ENCODE data around the gene ETS1. TPM values are rescaled to one million over a fixed set of nuclear protein-coding genes. Genes with fewer than 3 reads are reported as not detected.

Gene ETS1
- total RNA-seq, 1 experiment from 2014 or later = 1.1 TPM

DNA sequence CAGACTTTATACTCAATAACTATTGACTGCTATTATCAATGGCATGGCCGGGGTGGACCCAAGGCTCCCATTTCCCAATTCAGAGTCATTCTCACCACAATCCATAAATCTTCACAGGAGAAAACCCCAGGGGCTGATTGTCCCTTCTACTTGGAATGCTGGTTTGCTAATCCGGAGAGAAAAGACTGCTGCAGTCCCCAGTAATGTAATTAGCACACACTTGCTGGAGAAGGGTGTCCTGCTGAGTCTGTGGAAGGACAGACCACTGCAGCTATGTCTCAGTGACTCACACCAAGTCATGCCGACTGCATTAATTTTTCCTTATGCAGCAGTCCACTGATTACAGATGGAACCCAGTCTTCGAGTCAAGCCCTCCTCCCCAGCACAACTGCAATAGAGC lies 5.9 kb upstream of the ETS1 start:
- H3K27me3 ChIP-seq (replicated peaks; ENCODE audit: control insufficient read depth, insufficient read depth, low read length) = peaks cover 2% of the 10 kb centered on the region
- no peaks in the 10 kb centered on the region for H3K36me3 Mint-ChIP-seq (ENCODE audit: insufficient read depth, unreplicated experiment)
- no peak overlapping the region for H3K4me3 Mint-ChIP-seq (ENCODE audit: unreplicated experiment)
- POLR2A ChIA-PET = no interaction called here
- no peaks in the 10 kb centered on the region for H3K4me1 Mint-ChIP-seq (ENCODE audit: low read depth, unreplicated experiment)
- no peaks in the 10 kb centered on the region for H3K9me3 Mint-ChIP-seq (ENCODE audit: unreplicated experiment)
- CTCF ChIA-PET = no interaction called here
- H3K27me3 Mint-ChIP-seq (ENCODE audit: insufficient read depth, unreplicated experiment) = peaks cover 36% of the 10 kb centered on the region
- no TSS peak for BruUV-seq (replicated peaks)
- no peaks in the 10 kb centered on the region for H3K9me3 ChIP-seq
- H3K4me1 ChIP-seq = no peaks in the 10 kb centered on the region
- intact Hi-C loops (cut with micrococcal nuclease; ENCODE audit: unreplicated experiment) = no loop called here
- H3K36me3 ChIP-seq (ENCODE audit: control insufficient read depth, insufficient read depth, low read length) = no peaks in the 10 kb centered on the region
- no peak overlapping the region for H3K27ac Mint-ChIP-seq (ENCODE audit: unreplicated experiment)
- TF ChIP-seq CTCF (IDR thresholded peaks at IDR 0.05; ENCODE audit: insufficient read depth in 1 of 2, low read depth in 1 of 2, low read length in 1 of 2, severe bottlenecking in 1 of 2, unreplicated experiment in 1 of 2) = no peak
- H3K4me3 ChIP-seq (ENCODE audit: low read depth, low read length) = no peak overlapping the region
- no peak for DNase-seq

DNA sequence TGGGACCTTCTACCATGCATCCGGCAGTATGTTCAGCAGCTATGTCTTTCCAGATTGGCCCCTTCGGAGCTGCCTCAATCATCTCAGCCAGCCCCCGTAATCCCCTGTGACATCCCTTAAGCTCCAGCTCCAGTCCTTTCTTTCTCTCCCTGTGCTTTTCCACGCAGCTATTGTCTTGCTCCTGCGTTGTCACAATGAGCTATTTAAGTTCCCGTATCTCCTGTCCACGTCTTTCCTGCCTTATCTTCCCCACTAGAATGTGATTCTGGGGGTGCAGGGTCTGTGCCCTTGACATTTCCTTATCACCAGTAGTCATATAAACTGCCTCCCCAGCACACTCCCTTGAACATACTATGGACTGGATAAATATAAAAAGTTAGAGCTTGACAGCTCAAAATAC lies 5.1 kb upstream of the ETS1 start:
- Mint-ChIP-seq H3K9me3 (ENCODE audit: unreplicated experiment) (no peaks in the 10 kb centered on the region), H3K27ac (ENCODE audit: unreplicated experiment) (no peak overlapping the region), H3K36me3 (ENCODE audit: insufficient read depth, unreplicated experiment) (no peaks in the 10 kb centered on the region), H3K27me3 (ENCODE audit: insufficient read depth, unreplicated experiment) (peaks cover 37% of the 10 kb centered on the region), H3K4me3 (ENCODE audit: unreplicated experiment) (no peak overlapping the region), H3K4me1 (ENCODE audit: low read depth, unreplicated experiment) (no peaks in the 10 kb centered on the region)
- no peak overlapping the region for H3K4me3 ChIP-seq (ENCODE audit: low read depth, low read length)
- H3K9me3 ChIP-seq = no peaks in the 10 kb centered on the region
- ChIA-PET CTCF (no interaction called here), POLR2A (interaction anchor here (0.7 kb wide), 1 partner anchor 676 kb away, joined by 3 read pairs; no protein-coding TSS in a partner anchor)
- intact Hi-C loops (cut with micrococcal nuclease; ENCODE audit: unreplicated experiment) = no loop called here
- peaks cover 2% of the 10 kb centered on the region for H3K27me3 ChIP-seq (replicated peaks; ENCODE audit: control insufficient read depth, insufficient read depth, low read length)
- no peak for TF ChIP-seq CTCF (IDR thresholded peaks at IDR 0.05; ENCODE audit: insufficient read depth in 1 of 2, low read depth in 1 of 2, low read length in 1 of 2, severe bottlenecking in 1 of 2, unreplicated experiment in 1 of 2)
- no peak for DNase-seq
- BruUV-seq (replicated peaks) = no TSS peak
- no peaks in the 10 kb centered on the region for H3K36me3 ChIP-seq (ENCODE audit: control insufficient read depth, insufficient read depth, low read length)
- H3K4me1 ChIP-seq = no peaks in the 10 kb centered on the region

DNA sequence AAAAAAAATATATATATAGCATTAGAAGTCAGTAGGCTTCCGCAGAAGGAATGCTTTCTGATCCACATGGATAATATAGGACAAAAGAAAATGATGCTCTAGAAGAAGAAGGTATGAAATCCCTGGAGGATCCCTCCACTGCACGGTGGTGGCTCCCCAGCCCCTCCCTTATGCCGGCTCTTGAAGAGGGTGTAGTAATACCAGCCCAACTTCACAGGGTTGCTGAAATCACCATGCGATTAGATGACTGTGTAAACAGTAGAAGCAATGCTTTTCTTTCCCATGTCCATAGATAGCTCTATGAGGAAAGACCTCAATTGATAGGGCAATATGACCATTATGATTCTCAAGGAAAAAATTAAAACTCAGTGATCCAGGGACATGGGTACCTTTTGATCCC lies 3.2 kb upstream of the ETS1 start:
- Histone ChIP-seq H3K4me3 (ENCODE audit: low read depth, low read length) (no peak overlapping the region), H3K4me1 (no peaks in the 10 kb centered on the region), H3K27me3 (replicated peaks; ENCODE audit: control insufficient read depth, insufficient read depth, low read length) (peaks cover 2% of the 10 kb centered on the region; the same call in 1 of the 2 replicates), H3K9me3 (no peaks in the 10 kb centered on the region), H3K36me3 (ENCODE audit: control insufficient read depth, insufficient read depth, low read length) (no peaks in the 10 kb centered on the region)
- POLR2A ChIA-PET = no interaction called here
- no peak for DNase-seq
- CTCF ChIA-PET = no interaction called here
- Mint-ChIP-seq H3K9me3 (ENCODE audit: unreplicated experiment) (no peaks in the 10 kb centered on the region), H3K27me3 (ENCODE audit: insufficient read depth, unreplicated experiment) (peaks cover 51% of the 10 kb centered on the region), H3K27ac (ENCODE audit: unreplicated experiment) (no peak overlapping the region), H3K4me3 (ENCODE audit: unreplicated experiment) (no peak overlapping the region), H3K36me3 (ENCODE audit: insufficient read depth, unreplicated experiment) (no peaks in the 10 kb centered on the region), H3K4me1 (ENCODE audit: low read depth, unreplicated experiment) (no peaks in the 10 kb centered on the region)
- BruUV-seq (replicated peaks) = no TSS peak
- TF ChIP-seq CTCF (IDR thresholded peaks at IDR 0.05; ENCODE audit: insufficient read depth in 1 of 2, low read depth in 1 of 2, low read length in 1 of 2, severe bottlenecking in 1 of 2, unreplicated experiment in 1 of 2) = no peak
- intact Hi-C loops (cut with micrococcal nuclease; ENCODE audit: unreplicated experiment) = no loop called here

Data from Caco-2 (cell line).